ENCODE measurements around the gene LHFPL2.

DNA sequence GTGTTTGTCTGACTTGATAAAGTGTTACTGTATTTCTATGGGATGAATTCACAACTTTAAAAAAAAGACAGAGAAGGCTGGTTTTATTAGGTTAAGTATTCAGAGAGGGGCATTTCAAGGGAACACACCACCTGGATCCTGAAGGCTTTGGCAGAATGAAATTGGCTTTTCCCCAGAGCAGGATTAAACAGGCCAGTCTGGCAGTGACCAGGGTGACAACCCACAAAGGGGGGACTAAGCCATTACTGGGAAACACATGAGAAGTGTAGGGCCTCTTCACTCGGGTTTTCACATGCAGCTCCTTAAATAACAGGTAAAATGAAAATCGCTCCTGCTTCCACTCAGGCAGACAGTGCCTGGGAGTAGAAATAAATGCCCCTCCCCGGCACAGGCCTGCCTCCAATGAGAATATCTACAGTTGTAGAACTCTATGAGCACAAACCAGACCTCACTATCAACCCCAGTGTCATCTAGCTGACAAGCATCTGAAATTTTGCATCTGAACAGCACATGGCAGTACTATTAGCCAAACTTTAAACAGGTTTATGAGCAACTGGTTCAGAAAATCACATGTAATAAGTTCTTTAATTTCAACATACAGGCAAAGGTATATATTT, 85.8 kb downstream of the LHFPL2 start:
- TF ChIP-seq EZH2phosphoT487 (IDR thresholded peaks at IDR 0.05; ENCODE audit: borderline replicate concordance, low read depth) (no peak), SIN3A (IDR thresholded peaks at IDR 0.05; ENCODE audit: borderline replicate concordance, low read depth, low read length) (no peak)
- TF ChIP-seq, protein P1, sequence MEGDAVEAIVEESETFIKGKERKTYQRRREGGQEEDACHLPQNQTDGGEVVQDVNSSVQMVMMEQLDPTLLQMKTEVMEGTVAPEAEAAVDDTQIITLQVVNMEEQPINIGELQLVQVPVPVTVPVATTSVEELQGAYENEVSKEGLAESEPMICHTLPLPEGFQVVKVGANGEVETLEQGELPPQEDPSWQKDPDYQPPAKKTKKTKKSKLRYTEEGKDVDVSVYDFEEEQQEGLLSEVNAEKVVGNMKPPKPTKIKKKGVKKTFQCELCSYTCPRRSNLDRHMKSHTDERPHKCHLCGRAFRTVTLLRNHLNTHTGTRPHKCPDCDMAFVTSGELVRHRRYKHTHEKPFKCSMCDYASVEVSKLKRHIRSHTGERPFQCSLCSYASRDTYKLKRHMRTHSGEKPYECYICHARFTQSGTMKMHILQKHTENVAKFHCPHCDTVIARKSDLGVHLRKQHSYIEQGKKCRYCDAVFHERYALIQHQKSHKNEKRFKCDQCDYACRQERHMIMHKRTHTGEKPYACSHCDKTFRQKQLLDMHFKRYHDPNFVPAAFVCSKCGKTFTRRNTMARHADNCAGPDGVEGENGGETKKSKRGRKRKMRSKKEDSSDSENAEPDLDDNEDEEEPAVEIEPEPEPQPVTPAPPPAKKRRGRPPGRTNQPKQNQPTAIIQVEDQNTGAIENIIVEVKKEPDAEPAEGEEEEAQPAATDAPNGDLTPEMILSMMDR (IDR thresholded peaks at IDR 0.05): no peak
